Fibroblast of lung (primary cell): ENCODE measurements around the gene LRRFIP1.
A peak's percentile ranks its signal among the peaks of the same experiment; 100 is the strongest.

Experiments used
- CTCF ChIP-seq, 2 donors: IDR thresholded peaks in 1 of 2; conservative IDR thresholded peaks in 1 of 2; 1 replicate in 1 of 2; 2 replicates in 1 of 2; pipeline ENCODE4 v1.5.1; 2011 to 2012; ENCODE audit warnings: low read length in 2 of 2, control low read depth in 1 of 2, inconsistent platforms in 1 of 2, low read depth in 1 of 2, mild to moderate bottlenecking in 1 of 2
- EZH2 ChIP-seq: IDR thresholded peaks from 2 replicates; pipeline ENCODE4 v1.5.1; 2012; ENCODE audit warnings: low read length, control low read depth, mild to moderate bottlenecking; ENCODE audit errors: missing control alignments

- TF ChIP-seq CTCF (conservative IDR thresholded peaks at IDR 0.05 in 1 of 2, IDR thresholded peaks at IDR 0.05 in 1 of 2; ENCODE audit: low read depth in 1 of 2, low read length in 2 of 2) = peak in 1 of 2 donors; percentile 22
- no peak for TF ChIP-seq EZH2
These were observed 75.3 kb downstream of the LRRFIP1 start for GRCh38 chr2:237702441-237703391.
